Karpas-422 (cell line): ENCODE data around the gene FAM163B. TPM values are rescaled to one million over a fixed set of nuclear protein-coding genes. Genes with fewer than 3 reads are reported as not detected.

ENCODE experiments used
- total RNA-seq: library from RNA; depleted of rRNA; stranded (reverse); fragments of >200 nt; shearing (Covaris generic); gene quantifications from 2 replicates; pipeline ENCODE4 v1.2.3, GENCODE V29; 2014; ENCODE audit warnings: low replicate concordance; rRNA removed

FAM163B gene
- total RNA-seq, 1 experiment from 2014 or later = not detected

Other genes with a start within 250 kb of the FAM163B start
- 81.1 and 84.1 TPM in 2 replicates for gene SURF4, start 233.3 kb downstream of the FAM163B start, total RNA-seq
- 0.93 and 0.97 TPM in 2 replicates for gene STKLD1, start 233.0 kb downstream of the FAM163B start, total RNA-seq
- 10.5 and 41.9 TPM in 2 replicates for gene REXO4, start 191.4 kb downstream of the FAM163B start, total RNA-seq
- 0.34 and 1.3 TPM in 2 replicates for gene ADAMTS13, start 187.0 kb downstream of the FAM163B start, total RNA-seq
- gene CACFD1, start 149.4 kb downstream of the FAM163B start, total RNA-seq = 4.5 and 15.3 TPM in 2 replicates
- gene SLC2A6, start 130.3 kb downstream of the FAM163B start, total RNA-seq = 10.6 and 32.0 TPM in 2 replicates
- gene MYMK, start 84.4 kb downstream of the FAM163B start, total RNA-seq = not detected in 2 replicates
- gene ADAMTSL2, start 74.7 kb downstream of the FAM163B start, total RNA-seq = not detected in 2 replicates
- gene DBH, start 27.0 kb upstream of the FAM163B start, total RNA-seq = not detected in 2 replicates
- gene SARDH, start 129.0 kb upstream of the FAM163B start, total RNA-seq = not detected in 2 replicates